ENCODE results near the gene TACR3.
"Not testable (repeated sequence)": the region's sequence is repeated elsewhere in the genome, so short reads cannot be mapped to it uniquely, and the experiment has no call there.

- not testable (repeated sequence) for TF ChIP-seq SMC3, MAFK (IDR thresholded peaks at IDR 0.05; ENCODE audit: low read depth, low read length)
- TF ChIP-seq, protein P1, sequence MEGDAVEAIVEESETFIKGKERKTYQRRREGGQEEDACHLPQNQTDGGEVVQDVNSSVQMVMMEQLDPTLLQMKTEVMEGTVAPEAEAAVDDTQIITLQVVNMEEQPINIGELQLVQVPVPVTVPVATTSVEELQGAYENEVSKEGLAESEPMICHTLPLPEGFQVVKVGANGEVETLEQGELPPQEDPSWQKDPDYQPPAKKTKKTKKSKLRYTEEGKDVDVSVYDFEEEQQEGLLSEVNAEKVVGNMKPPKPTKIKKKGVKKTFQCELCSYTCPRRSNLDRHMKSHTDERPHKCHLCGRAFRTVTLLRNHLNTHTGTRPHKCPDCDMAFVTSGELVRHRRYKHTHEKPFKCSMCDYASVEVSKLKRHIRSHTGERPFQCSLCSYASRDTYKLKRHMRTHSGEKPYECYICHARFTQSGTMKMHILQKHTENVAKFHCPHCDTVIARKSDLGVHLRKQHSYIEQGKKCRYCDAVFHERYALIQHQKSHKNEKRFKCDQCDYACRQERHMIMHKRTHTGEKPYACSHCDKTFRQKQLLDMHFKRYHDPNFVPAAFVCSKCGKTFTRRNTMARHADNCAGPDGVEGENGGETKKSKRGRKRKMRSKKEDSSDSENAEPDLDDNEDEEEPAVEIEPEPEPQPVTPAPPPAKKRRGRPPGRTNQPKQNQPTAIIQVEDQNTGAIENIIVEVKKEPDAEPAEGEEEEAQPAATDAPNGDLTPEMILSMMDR (conservative IDR thresholded peaks at IDR 0.05; ENCODE audit: low read depth, low read length) = not testable (repeated sequence)
Measured at GRCh38 chr4:103559178-103559577, 160.6 kb downstream of the TACR3 start.

Data from IMR-90 (cell line).